Uterus (tissue), 4 donors: Measurements from ENCODE around the gene SH3BGR. TPM values are rescaled to one million over a fixed set of nuclear protein-coding genes. Genes with fewer than 3 reads are reported as not detected.

Experiments used
- DNase-seq, 2 donors: peaks; one replicate each; pipeline ENCODE4 v3.0.0-alpha.2; 2019 to 2020
- H3K27ac ChIP-seq, 2 donors: fragments of 200-600 bp; sonication (generic); 1 replicate in 1 of 2; 2 replicates in 1 of 2; pipeline ENCODE4 v1.5.1; 2016 to 2018
- H3K27me3 ChIP-seq, 2 donors: fragments of 200-600 bp; sonication (generic); one replicate each; pipeline ENCODE4 v1.5.1; 2018 to 2019; ENCODE audit warnings: control low read depth in 1 of 2
- H3K36me3 ChIP-seq, 2 donors: fragments of 200-600 bp; sonication (generic); one replicate each; pipeline ENCODE4 v1.5.1; 2019; ENCODE audit warnings: control low read depth in 1 of 2
- H3K4me1 ChIP-seq, 2 donors: fragments of 200-600 bp; sonication (generic); one replicate each; pipeline ENCODE4 v1.5.1; 2018 to 2019; ENCODE audit warnings: control low read depth in 1 of 2
- H3K4me3 ChIP-seq, 2 donors: fragments of 200-600 bp; sonication (generic); 1 replicate in 1 of 2; 2 replicates in 1 of 2; pipeline ENCODE4 v1.5.1; 2018 to 2019; ENCODE audit warnings: mild to moderate bottlenecking in 1 of 2
- H3K9me3 ChIP-seq, 2 donors: fragments of 200-600 bp; sonication (generic); one replicate each; pipeline ENCODE4 v1.5.1; 2019; ENCODE audit warnings: control low read depth in 1 of 2
- CTCF ChIP-seq, 4 experiments: fragments of 200-600 bp in 2 of 4; fragments of 450-650 bp in 2 of 4; sonication (generic) in 2 of 4; IDR thresholded peaks; one replicate each; pipeline ENCODE4 v1.5.1; 2016 to 2019; ENCODE audit warnings: antibody characterized with exemption in 4 of 4, mild to moderate bottlenecking in 2 of 4, moderate library complexity in 1 of 4
- POLR2A ChIP-seq, 2 donors: fragments of 450-650 bp; IDR thresholded peaks; one replicate each; pipeline ENCODE4 v1.6.1; 2016; ENCODE audit warnings: antibody characterized with exemption in 2 of 2, mild to moderate bottlenecking in 1 of 2, moderate library complexity in 1 of 2
- intact Hi-C: fragments of 100-400 bp; cut with DNase I; formaldehyde crosslinking; loops from one replicate; pipeline ENCODE4 v1.15.1; 2023; ENCODE audit warnings: low total_unique reads
- total RNA-seq, 4 donors: library from RNA; depleted of rRNA in 3 of 4; stranded (reverse); fragments of >200 nt in 3 of 4; gene quantifications; one replicate each; pipeline versions ENCODE4 v1.1.0 to v1.2.4, GENCODE V29; 2014 to 2023
- donor health status: DM: yes; HTN: yes; CAD: no.

Gene SH3BGR
- total RNA-seq, 4 donors from 2014 or later: 1.1 to 27.9 (median 8.1) TPM; not detected in 1

- Histone ChIP-seq H3K27ac (no peak overlapping the region), H3K27me3 (no peaks in the 10 kb centered on the region), H3K9me3 (no peaks in the 10 kb centered on the region), H3K4me1 (no peaks in the 10 kb centered on the region), H3K36me3 (no peaks in the 10 kb centered on the region), H3K4me3 (no peak overlapping the region)
- intact Hi-C loops: no loop called here
- DNase-seq: no peak
- TF ChIP-seq POLR2A (IDR thresholded peaks at IDR 0.05) (no peak), CTCF (IDR thresholded peaks at IDR 0.05) (peak in 3 of 4 experiments; percentile 20 to 43 (median 21))
Observed at GRCh38 chr21:39441502-39442475, 10.0 kb upstream of the SH3BGR start.

GRCh38 chr21:39444421-39445180 lies 7.2 kb upstream of the SH3BGR start:
- H3K4me3 ChIP-seq: peak overlapping the region; percentile 52 to 58
- H3K4me1 ChIP-seq: no peaks in the 10 kb centered on the region
- no peaks in the 10 kb centered on the region for H3K9me3 ChIP-seq
- DNase-seq: peak; percentile 23 to 26
- TF ChIP-seq POLR2A (IDR thresholded peaks at IDR 0.05): no peak
- H3K27ac ChIP-seq: peak overlapping the region; percentile 90 to 92
- H3K36me3 ChIP-seq: no peaks in the 10 kb centered on the region
- intact Hi-C loops: no loop called here
- H3K27me3 ChIP-seq: no peaks in the 10 kb centered on the region

GRCh38 chr21:39445321-39446269 lies 6.2 kb upstream of the SH3BGR start, which contains the start of gene LCA5L:
LCA5L (minus strand) TSS chr21:39445778; CDS start chr21:39428493, 17,285 bp downstream.
- TF ChIP-seq POLR2A (IDR thresholded peaks at IDR 0.05): peak; percentile 81 to 91
- peak in 2 of 4 experiments; percentile 27 to 41 for TF ChIP-seq CTCF (IDR thresholded peaks at IDR 0.05)
- no peaks in the 10 kb centered on the region for H3K9me3 ChIP-seq
- peak; percentile 86 to 92 for DNase-seq
- intact Hi-C loops: no loop called here
- no peaks in the 10 kb centered on the region for H3K4me1 ChIP-seq
- H3K4me3 ChIP-seq: peak within 1 kb of the TSS; percentile 52 to 58
- no peaks in the 10 kb centered on the region for H3K27me3 ChIP-seq
- H3K36me3 ChIP-seq: no peaks in the 10 kb centered on the region
- peak within 1 kb of the TSS; percentile 90 to 92 for H3K27ac ChIP-seq

GRCh38 chr21:39447264-39447663 lies 4.5 kb upstream of the SH3BGR start:
- H3K27ac ChIP-seq: no peak overlapping the region
- no peaks in the 10 kb centered on the region for H3K9me3 ChIP-seq
- TF ChIP-seq CTCF (IDR thresholded peaks at IDR 0.05): no peak
- no peak for TF ChIP-seq POLR2A (IDR thresholded peaks at IDR 0.05)
- no peaks in the 10 kb centered on the region for H3K36me3 ChIP-seq
- no peaks in the 10 kb centered on the region for H3K4me1 ChIP-seq
- DNase-seq: no peak
- no peak overlapping the region for H3K4me3 ChIP-seq
- intact Hi-C loops: no loop called here
- no peaks in the 10 kb centered on the region for H3K27me3 ChIP-seq
